Endothelial cell (in vitro differentiated cells): ENCODE results near the gene LRPPRC. TPM values are rescaled to one million over a fixed set of nuclear protein-coding genes. Genes with fewer than 3 reads are reported as not detected.

Experiments
- DNase-seq: peaks from one replicate; pipeline ENCODE4 v3.0.0; 2021; ENCODE audit warnings: low spot score
- H3K27ac Mint-ChIP-seq: one replicate; pipeline ENCODE4 v1.8.0; 2021; ENCODE audit warnings: mixed read lengths, inconsistent platforms; ENCODE audit not compliant: unreplicated experiment
- H3K27me3 Mint-ChIP-seq: one replicate; pipeline ENCODE4 v1.8.0; 2021; ENCODE audit warnings: mild to moderate bottlenecking, moderate library complexity, mixed read lengths, inconsistent platforms; ENCODE audit not compliant: unreplicated experiment
- H3K36me3 Mint-ChIP-seq: one replicate; pipeline ENCODE4 v1.8.0; 2021; ENCODE audit warnings: mild to moderate bottlenecking, low read depth, mixed read lengths, inconsistent platforms; ENCODE audit not compliant: unreplicated experiment
- H3K4me1 Mint-ChIP-seq: one replicate; pipeline ENCODE4 v1.8.0; 2021; ENCODE audit warnings: mild to moderate bottlenecking, mixed read lengths, inconsistent platforms; ENCODE audit not compliant: unreplicated experiment
- H3K4me3 Mint-ChIP-seq: one replicate; pipeline ENCODE4 v1.8.0; 2021; ENCODE audit warnings: mild to moderate bottlenecking, mixed read lengths, inconsistent platforms; ENCODE audit not compliant: unreplicated experiment
- H3K9me3 Mint-ChIP-seq: one replicate; pipeline ENCODE4 v1.8.0; 2021; ENCODE audit warnings: mixed read lengths, inconsistent platforms; ENCODE audit not compliant: unreplicated experiment
- total RNA-seq: library from RNA; stranded (reverse); fragmentation: NEBNext Ultra II Directional; extraction: Animal tissue kit (Norgen Biotek cat#: 25700); gene quantifications from one replicate; pipeline ENCODE4 v1.2.1, GENCODE V29; 2021; ENCODE audit not compliant: unreplicated experiment
- TF ChIP-seq, protein P1 (sequence below): fragments of 200-600 bp; sonication (generic); IDR thresholded peaks from one replicate; pipeline ENCODE4 v1.5.0; 2021; ENCODE audit warnings: antibody characterized with exemption; ENCODE audit not compliant: unreplicated experiment

The LRPPRC gene
- total RNA-seq, 1 donor from 2014 or later = 85.8 TPM

DNA sequence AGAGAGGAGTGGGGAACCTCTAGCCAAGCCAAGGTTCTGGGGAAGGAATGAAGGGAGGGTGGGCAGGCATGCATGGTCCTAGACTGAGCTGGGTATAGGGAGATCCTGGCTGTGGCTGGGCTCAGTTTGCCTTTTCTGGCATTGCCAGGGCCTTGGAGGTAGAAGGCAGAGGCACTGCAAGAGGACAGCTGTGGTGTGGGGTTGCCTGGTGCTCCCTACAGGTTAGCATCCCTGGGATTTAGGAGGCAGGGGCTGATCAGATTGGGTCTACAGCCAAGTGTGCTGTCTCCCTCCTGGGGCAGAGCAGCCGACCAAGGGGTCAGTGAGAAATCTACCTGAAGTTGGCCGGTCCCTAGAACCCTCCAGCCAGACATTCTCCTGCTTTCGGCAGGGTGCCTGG lies 141.1 kb downstream of the LRPPRC start:
- Mint-ChIP-seq H3K9me3 (no peaks in the 10 kb centered on the region), H3K4me1 (no peaks in the 10 kb centered on the region), H3K27ac (no peak overlapping the region), H3K36me3 (no peaks in the 10 kb centered on the region), H3K27me3 (peaks cover 2% of the 10 kb centered on the region), H3K4me3 (no peak overlapping the region)
- TF ChIP-seq, protein P1, sequence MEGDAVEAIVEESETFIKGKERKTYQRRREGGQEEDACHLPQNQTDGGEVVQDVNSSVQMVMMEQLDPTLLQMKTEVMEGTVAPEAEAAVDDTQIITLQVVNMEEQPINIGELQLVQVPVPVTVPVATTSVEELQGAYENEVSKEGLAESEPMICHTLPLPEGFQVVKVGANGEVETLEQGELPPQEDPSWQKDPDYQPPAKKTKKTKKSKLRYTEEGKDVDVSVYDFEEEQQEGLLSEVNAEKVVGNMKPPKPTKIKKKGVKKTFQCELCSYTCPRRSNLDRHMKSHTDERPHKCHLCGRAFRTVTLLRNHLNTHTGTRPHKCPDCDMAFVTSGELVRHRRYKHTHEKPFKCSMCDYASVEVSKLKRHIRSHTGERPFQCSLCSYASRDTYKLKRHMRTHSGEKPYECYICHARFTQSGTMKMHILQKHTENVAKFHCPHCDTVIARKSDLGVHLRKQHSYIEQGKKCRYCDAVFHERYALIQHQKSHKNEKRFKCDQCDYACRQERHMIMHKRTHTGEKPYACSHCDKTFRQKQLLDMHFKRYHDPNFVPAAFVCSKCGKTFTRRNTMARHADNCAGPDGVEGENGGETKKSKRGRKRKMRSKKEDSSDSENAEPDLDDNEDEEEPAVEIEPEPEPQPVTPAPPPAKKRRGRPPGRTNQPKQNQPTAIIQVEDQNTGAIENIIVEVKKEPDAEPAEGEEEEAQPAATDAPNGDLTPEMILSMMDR = no peak
- DNase-seq = no peak

DNA sequence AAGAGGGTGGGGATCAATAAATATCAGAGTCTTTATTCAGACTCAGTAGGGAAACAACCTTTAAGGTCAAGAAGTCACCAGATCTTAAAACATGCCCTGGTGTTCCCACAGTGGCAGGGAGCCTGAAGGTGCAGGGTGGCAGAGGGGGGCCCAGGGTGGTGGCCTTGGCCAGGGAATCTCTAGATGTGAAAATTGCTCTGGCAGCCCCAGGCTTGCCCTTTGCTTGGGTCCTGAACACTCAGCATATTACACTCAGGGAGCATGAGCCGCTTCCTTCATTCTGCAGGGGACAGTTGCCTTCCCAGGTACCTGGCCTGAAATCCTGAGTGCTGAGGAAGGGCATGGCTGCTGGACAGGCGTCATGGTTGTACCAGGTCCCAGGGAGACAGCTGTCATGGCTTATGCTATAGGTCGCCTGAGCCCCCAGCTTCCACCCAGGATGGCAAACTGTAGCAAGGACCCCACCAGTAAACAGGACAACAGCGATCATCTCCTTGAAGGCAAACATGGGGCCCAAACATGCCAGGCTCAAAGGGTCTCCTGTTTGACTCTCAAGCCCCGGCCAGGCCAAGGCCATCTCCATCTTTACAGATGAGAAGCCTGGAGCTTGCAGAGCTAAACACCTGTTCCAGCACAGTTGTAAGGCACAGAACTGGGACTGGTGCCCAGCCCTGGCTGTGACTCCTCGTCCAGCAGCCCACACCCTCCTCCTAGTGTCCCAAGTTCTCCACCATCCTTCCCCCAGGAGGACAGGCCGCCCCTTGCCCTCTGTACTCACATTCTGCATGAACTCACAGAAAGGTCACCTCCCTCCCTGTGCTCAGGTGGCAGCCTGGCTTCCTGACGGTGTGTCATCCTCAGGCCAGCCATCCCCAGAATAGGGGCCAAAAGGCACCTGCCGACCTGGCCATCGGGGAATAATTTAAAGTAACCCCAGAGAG lies 142.4 kb downstream of the LRPPRC start:
- no peak for DNase-seq
- no peak overlapping the region for H3K27ac Mint-ChIP-seq
- no peak overlapping the region for H3K4me3 Mint-ChIP-seq
- no peaks in the 10 kb centered on the region for H3K36me3 Mint-ChIP-seq
- TF ChIP-seq, protein P1 = no peak
- H3K27me3 Mint-ChIP-seq = peaks cover 4% of the 10 kb centered on the region
- H3K9me3 Mint-ChIP-seq = no peaks in the 10 kb centered on the region
- no peaks in the 10 kb centered on the region for H3K4me1 Mint-ChIP-seq

DNA sequence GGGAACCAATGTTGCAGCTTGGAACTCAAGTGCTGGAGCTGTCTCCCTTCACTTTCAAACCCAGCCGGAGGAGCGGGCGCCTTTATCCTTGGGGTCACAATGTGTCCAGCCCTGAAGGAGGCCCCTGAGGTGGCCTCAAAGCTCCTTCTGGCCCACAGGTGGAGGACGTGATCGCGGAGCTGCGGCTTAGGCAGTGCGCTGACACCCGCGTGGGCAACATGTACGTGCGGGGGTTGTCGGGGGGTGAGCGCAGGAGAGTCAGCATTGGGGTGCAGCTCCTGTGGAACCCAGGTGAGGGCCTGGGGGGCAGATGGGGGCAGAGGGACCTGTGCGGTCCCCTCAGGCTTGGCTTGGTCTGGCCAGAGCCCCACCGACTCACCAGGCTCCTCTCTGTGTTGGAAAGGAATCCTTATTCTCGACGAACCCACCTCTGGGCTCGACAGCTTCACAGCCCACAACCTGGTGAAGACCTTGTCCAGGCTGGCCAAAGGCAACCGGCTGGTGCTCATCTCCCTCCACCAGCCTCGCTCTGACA lies 143.5 kb downstream of the LRPPRC start:
- TF ChIP-seq, protein P1 = no peak
- H3K4me1 Mint-ChIP-seq = no peaks in the 10 kb centered on the region
- peaks cover 4% of the 10 kb centered on the region for H3K27me3 Mint-ChIP-seq
- no peak overlapping the region for H3K27ac Mint-ChIP-seq
- no peaks in the 10 kb centered on the region for H3K36me3 Mint-ChIP-seq
- H3K9me3 Mint-ChIP-seq = no peaks in the 10 kb centered on the region
- H3K4me3 Mint-ChIP-seq = no peak overlapping the region
- no peak for DNase-seq

DNA sequence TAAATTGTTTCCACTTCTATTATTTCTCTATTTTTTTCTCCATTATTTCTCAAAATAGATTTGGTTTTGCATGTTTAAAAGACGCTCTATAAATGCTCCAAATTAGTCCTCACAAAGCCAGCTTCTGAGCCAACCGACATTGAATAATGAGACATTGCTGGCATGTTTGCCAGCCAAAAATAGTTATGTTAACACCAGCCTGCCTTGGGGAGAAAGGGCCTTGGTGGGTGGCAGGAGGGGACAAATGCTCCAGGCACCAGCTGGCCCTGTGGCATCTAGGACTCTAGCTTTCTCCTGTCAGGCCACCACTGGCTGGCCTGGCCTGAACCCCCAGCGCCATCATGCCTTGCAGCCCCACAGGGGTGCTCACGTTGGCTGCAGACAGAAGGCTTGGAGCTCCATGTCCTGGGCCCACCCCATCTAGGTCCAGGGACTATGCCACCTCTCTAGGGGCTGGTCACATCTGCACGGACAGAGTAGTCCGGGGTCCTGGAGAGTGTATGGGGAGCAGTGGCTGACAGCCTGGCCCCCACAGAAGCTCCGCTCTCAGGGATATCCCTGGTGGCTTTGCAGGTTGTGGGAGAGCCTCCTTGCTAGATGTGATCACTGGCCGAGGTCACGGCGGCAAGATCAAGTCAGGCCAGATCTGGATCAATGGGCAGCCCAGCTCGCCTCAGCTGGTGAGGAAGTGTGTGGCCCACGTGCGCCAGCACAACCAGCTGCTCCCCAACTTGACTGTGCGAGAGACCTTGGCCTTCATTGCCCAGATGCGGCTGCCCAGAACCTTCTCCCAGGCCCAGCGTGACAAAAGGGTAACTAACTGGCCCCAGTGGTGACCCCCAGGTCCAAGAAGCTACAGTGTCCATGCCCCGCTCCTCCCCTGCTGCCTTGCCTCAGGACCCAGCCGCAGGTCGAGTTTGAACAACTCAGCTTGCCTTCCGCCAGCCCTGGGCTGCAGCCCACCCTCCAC lies 144.5 kb downstream of the LRPPRC start:
- Mint-ChIP-seq H3K4me1 (no peaks in the 10 kb centered on the region), H3K4me3 (no peak overlapping the region), H3K36me3 (no peaks in the 10 kb centered on the region), H3K27ac (no peak overlapping the region), H3K9me3 (no peaks in the 10 kb centered on the region), H3K27me3 (peaks cover 4% of the 10 kb centered on the region)
- TF ChIP-seq, protein P1 = no peak
- DNase-seq = no peak
